K562 (cell line): ENCODE results near the gene VRK1. TPM values are rescaled to one million over a fixed set of nuclear protein-coding genes. Genes with fewer than 3 reads are reported as not detected.

ENCODE experiments used
- AFF1 ChIP-seq, 2 experiments: fragments of 450-650 bp; IDR thresholded peaks; 2 replicates each; pipeline ENCODE4 v1.6.1; 2018; ENCODE audit warnings: mild to moderate bottlenecking in 2 of 2, low read depth in 1 of 2; ENCODE audit not compliant: partially characterized antibody in 2 of 2
- CBFA2T2 ChIP-seq: fragments of 450-650 bp; conservative IDR thresholded peaks from 2 replicates; pipeline ENCODE4 v1.6.1; 2017; ENCODE audit warnings: mild to moderate bottlenecking
- EP400 ChIP-seq: fragments of 450-650 bp; IDR thresholded peaks from 2 replicates; pipeline ENCODE4 v1.6.1; 2017; ENCODE audit warnings: antibody characterized with exemption, mild to moderate bottlenecking, moderate library complexity
- HDAC3 ChIP-seq: fragments of 450-650 bp; IDR thresholded peaks from 2 replicates; pipeline ENCODE4 v1.6.1; 2018; ENCODE audit warnings: borderline replicate concordance, mild to moderate bottlenecking, moderate library complexity; ENCODE audit not compliant: partially characterized antibody
- MEIS2 ChIP-seq: fragments of 450-650 bp; IDR thresholded peaks from 2 replicates; pipeline ENCODE4 v1.6.1; 2014; ENCODE audit warnings: mild to moderate bottlenecking; ENCODE audit not compliant: partially characterized antibody
- NCOA4 ChIP-seq: fragments of 450-650 bp; IDR thresholded peaks from 2 replicates; pipeline ENCODE4 v1.6.1; 2018; ENCODE audit warnings: mild to moderate bottlenecking; ENCODE audit not compliant: partially characterized antibody
- NFRKB ChIP-seq: fragments of 450-650 bp; IDR thresholded peaks from 2 replicates; pipeline ENCODE4 v1.6.1; 2016; ENCODE audit warnings: low read depth
- SPI1 ChIP-seq: IDR thresholded peaks from 2 replicates; pipeline ENCODE4 v1.6.1; 2011; ENCODE audit warnings: low read depth, low read length, control low read depth, borderline replicate concordance
- TCF3 ChIP-seq: sonication (generic); formaldehyde crosslinking; IDR thresholded peaks from 2 replicates; pipeline ENCODE4 v1.4.0; 2020; ENCODE audit warnings: mild to moderate bottlenecking, missing genetic modification reagents
- TEAD4 ChIP-seq, 2 experiments: sonication (generic) in 1 of 2; formaldehyde crosslinking in 1 of 2; IDR thresholded peaks; 2 replicates each; pipeline versions ENCODE4 v1.6.1 to v1.8.0; 2012 to 2022; ENCODE audit warnings: borderline replicate concordance in 1 of 2, inconsistent platforms in 1 of 2, low read length in 1 of 2, mild to moderate bottlenecking in 1 of 2, missing genetic modification reagents in 1 of 2
- polyA plus RNA-seq, 8 experiments: library from polyadenylated mRNA; depleted of rRNA in 4 of 8; stranded (reverse) in 5 of 8; unstranded in 3 of 8; fragments of >200 nt; fragmentation: Nextera tagmentation in 2 of 8; fragmentation: Illumina TruSeq in 1 of 8; extraction: Ambion mirVana in 2 of 8; extraction: Trizol in 1 of 8; gene quantifications; 2 replicates each; pipeline versions ENCODE4 v1.2.1 to v1.2.3, GENCODE V29; 2011 to 2014; ENCODE audit warnings: inconsistent platforms in 1 of 8, missing spikeins in 1 of 8
- total RNA-seq, 7 experiments: library from RNA; depleted of rRNA in 6 of 7; stranded (reverse); fragments of >200 nt in 6 of 7; fragmentation: Illumina TruSeq in 2 of 7; extraction: Trizol in 2 of 7; gene quantifications; 2 replicates each; pipeline versions ENCODE4 v1.2.1 to v1.2.3, GENCODE V29; 2011 to 2021; ENCODE audit warnings: low replicate concordance in 1 of 7

VRK1 gene
- total and polyA plus RNA-seq, 9 of the 15 experiments (the other 6 are each of a cell fraction or from before 2014, with no cell fraction given) = 83.6 to 177 (median 116) TPM

GRCh38 chr14:96897184-96897583 lies 100.0 kb downstream of the VRK1 start (continued):
- no peak for TF ChIP-seq AFF1 (IDR thresholded peaks at IDR 0.05; ENCODE audit: low read depth in 1 of 2, partially characterized antibody in 2 of 2)
- peak; percentile 31; the same call in 1 of the 2 replicates for TF ChIP-seq TCF3 (CRISPR knock-in tag)
- TF ChIP-seq NCOA4 = no peak
- 0 out of 2 replicates have a peak, but pooled peaks have one; percentile 27 for TF ChIP-seq TEAD4 (IDR thresholded peaks at IDR 0.05; ENCODE audit: low read length)
- TF ChIP-seq TEAD4 (CRISPR knock-in tag; IDR thresholded peaks at IDR 0.05; ENCODE audit: borderline replicate concordance) = no peak
- TF ChIP-seq EP400 = no peak
- TF ChIP-seq SPI1 = peak; percentile 59; the same call in 1 of the 2 replicates
- TF ChIP-seq HDAC3 = no peak
- TF ChIP-seq MEIS2 = peak; percentile 2
- TF ChIP-seq NFRKB = no peak
- 0 out of 2 replicates have a peak, but pooled peaks have one; percentile 10 for TF ChIP-seq CBFA2T2
